HG02885 (cell line): ENCODE data around the gene CFAP221.
A peak's percentile ranks its signal among the peaks of the same experiment; 100 is the strongest.

ENCODE experiments used
- ATAC-seq: cut with Tn5 transposase; IDR thresholded peaks from one replicate; pipeline ENCODE4 v1.9.1; 2021; ENCODE audit warnings: mild to moderate bottlenecking; ENCODE audit not compliant: unreplicated experiment, poor library complexity

The CFAP221 gene

GRCh38 chr2:119694470-119694844 is 150.2 kb downstream of the CFAP221 start:
- no peak for ATAC-seq

- ATAC-seq: no peak
Measured at GRCh38 chr2:119694845-119695521, 150.7 kb downstream of the CFAP221 start.

- ATAC-seq: no peak
Measured at GRCh38 chr2:119696005-119696404, 151.8 kb downstream of the CFAP221 start.

GRCh38 chr2:119696494-119697030 is 152.3 kb downstream of the CFAP221 start:
- ATAC-seq: no peak

- ATAC-seq: peak; percentile 93
Measured at GRCh38 chr2:119697290-119698020, 153.2 kb downstream of the CFAP221 start.

GRCh38 chr2:119698246-119698645 is 154.0 kb downstream of the CFAP221 start:
- ATAC-seq: no peak

- ATAC-seq: no peak
Measured at GRCh38 chr2:119699016-119699606, 154.9 kb downstream of the CFAP221 start.

GRCh38 chr2:119700866-119701265 is 156.6 kb downstream of the CFAP221 start:
- ATAC-seq: no peak

- no peak for ATAC-seq
Measured at GRCh38 chr2:119701352-119701751, 157.1 kb downstream of the CFAP221 start.

GRCh38 chr2:119702203-119702917 is 158.1 kb downstream of the CFAP221 start:
- no peak for ATAC-seq

- peak; percentile 92 for ATAC-seq
Measured at GRCh38 chr2:119702918-119703401, 158.7 kb downstream of the CFAP221 start.

GRCh38 chr2:119703526-119703925 is 159.3 kb downstream of the CFAP221 start:
- no peak for ATAC-seq

GRCh38 chr2:119704670-119705120 is 160.4 kb downstream of the CFAP221 start:
- no peak for ATAC-seq

GRCh38 chr2:119706221-119706620 is 162.0 kb downstream of the CFAP221 start:
- ATAC-seq: no peak
